Measurements from ENCODE around the gene CAVIN1.
A peak's percentile ranks its signal among the peaks of the same experiment; 100 is the strongest.
"Not testable (repeated sequence)": the region's sequence is repeated elsewhere in the genome, so short reads cannot be mapped to it uniquely, and the experiment has no call there.

The CAVIN1 gene

GRCh38 chr17:42405076-42405475, 18.0 kb downstream of the CAVIN1 start:
- DNase-seq (ENCODE audit: low read depth): no peak

GRCh38 chr17:42404326-42405055, 18.6 kb downstream of the CAVIN1 start:
- no peak for DNase-seq (ENCODE audit: low read depth)

GRCh38 chr17:42403150-42403549, 19.9 kb downstream of the CAVIN1 start:
- peak; percentile 29 for DNase-seq (ENCODE audit: low read depth)

- no peak for DNase-seq (ENCODE audit: low read depth)
These were observed 20.9 kb downstream of the CAVIN1 start for GRCh38 chr17:42402117-42402516.

GRCh38 chr17:42400844-42401375, 22.1 kb downstream of the CAVIN1 start:
- not testable (repeated sequence) for DNase-seq (ENCODE audit: low read depth)

GRCh38 chr17:42399948-42400843, 22.9 kb downstream of the CAVIN1 start:
- no peak for DNase-seq (ENCODE audit: low read depth)

DNA sequence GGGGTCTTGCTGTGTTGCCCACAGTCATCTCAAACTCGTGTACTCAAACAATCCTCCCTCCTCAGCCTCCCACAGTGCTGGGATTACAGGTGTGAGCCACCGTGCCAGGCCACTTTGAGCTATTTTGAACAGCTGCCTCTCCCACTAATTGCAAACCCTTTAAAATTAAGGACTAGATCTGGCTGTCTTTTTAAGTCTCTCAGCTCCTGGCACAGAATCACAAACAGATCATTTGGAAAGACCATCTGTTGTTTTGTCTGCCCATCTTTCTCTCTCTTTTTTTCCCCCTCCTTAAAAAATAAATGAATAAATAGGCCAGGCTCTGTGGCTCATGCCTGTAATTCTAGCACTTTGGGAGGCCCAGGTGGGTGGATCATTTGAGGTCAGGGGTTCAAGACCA, 23.9 kb downstream of the CAVIN1 start:
- DNase-seq (ENCODE audit: low read depth): no peak

- DNase-seq (ENCODE audit: low read depth): not testable (repeated sequence)
These were observed 27.5 kb downstream of the CAVIN1 start for GRCh38 chr17:42395601-42396000.

GRCh38 chr17:42394838-42395237, 28.2 kb downstream of the CAVIN1 start:
- DNase-seq (ENCODE audit: low read depth): no peak

DNA sequence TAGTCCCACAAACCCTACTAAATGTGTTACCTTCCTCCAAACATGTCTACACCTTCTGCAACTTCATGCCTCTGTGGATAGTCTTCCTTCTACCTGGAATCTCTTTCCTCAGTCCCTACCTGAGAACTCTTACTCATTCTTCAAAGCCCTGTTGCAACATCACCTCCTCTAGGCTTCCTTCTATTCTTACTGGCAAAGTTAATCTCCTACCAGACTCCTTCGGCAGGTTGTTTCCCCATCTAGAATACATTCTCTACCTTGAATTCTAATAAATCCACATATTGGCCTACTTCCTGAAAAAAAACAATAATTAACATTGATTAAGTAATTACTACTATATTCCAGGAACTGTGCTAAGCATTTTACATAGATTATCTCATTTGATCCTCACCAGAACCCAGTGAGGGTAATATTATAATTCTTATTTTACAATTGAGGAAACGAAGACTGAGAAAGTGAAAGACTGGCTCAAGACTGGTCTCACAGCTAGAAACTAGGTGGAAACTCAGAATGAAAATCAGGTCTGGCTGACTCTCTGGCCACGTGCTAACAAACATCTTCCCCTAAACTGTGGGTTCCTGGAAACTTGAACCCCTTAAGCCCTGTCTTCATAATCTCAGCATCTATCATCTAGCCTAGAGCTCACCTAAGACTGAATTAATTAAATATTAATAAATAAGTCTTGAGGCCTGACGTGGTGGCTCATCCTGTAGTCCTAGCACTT, 30.2 kb downstream of the CAVIN1 start:
- DNase-seq (ENCODE audit: low read depth): no peak

- DNase-seq (ENCODE audit: low read depth): not testable (repeated sequence)
These were observed 31.6 kb downstream of the CAVIN1 start for GRCh38 chr17:42391439-42391838.

DNA sequence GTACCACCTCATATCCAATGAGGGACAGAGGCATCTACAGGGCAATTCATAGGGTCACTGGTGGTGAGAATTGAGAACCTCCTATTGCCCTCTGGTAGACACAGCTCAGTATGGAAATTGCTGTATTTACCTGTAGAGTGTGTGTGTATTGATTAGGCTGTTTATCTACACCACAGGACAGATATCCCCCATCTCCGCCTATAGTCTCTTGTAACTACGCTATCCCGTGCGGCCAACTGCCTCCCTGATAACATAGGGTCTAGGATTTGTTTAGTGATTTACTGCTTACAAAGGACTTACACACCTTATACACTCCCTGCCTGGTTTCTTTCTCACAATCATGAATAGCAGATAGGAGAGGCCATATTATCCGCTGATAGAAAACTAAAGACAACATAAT, 33.2 kb downstream of the CAVIN1 start:
- DNase-seq (ENCODE audit: low read depth): no peak

GRCh38 chr17:42389135-42389417, 34.0 kb downstream of the CAVIN1 start:
- no peak for DNase-seq (ENCODE audit: low read depth)

- peak; percentile 100 for DNase-seq (ENCODE audit: low read depth)
These were observed 34.5 kb downstream of the CAVIN1 start, which contains the start of gene STAT3 for GRCh38 chr17:42388381-42389134. TSS of gene STAT3 (minus strand) at chr17:42388442. CDS start at chr17:42348516, 39,926 bp downstream.

GRCh38 chr17:42387661-42388380, 35.2 kb downstream of the CAVIN1 start:
- DNase-seq (ENCODE audit: low read depth): peak; percentile 17

- no peak for DNase-seq (ENCODE audit: low read depth)
These were observed 36.0 kb downstream of the CAVIN1 start for GRCh38 chr17:42386777-42387657.

DNA sequence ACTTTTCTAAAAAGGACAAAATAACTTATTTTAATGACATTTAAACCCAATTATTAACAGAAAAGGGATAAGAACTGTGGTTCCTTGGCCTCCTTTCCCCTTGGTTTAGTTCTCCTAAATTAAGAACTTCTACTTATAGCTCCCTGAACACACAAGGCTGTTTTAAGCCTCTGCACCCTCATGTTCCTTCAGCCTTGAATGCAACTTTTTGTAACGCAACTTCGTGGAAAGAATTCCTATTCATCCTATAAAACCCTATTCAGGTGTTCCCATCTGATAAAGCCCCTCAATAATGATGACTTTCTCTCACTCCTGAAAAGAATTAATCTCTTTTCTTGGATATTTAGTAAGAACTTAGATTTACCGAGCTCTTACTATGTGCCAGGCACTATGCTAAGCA, 41.2 kb downstream of the CAVIN1 start:
- DNase-seq (ENCODE audit: low read depth): no peak

- DNase-seq (ENCODE audit: low read depth): no peak
These were observed 42.1 kb downstream of the CAVIN1 start for GRCh38 chr17:42380935-42381334.

DNA sequence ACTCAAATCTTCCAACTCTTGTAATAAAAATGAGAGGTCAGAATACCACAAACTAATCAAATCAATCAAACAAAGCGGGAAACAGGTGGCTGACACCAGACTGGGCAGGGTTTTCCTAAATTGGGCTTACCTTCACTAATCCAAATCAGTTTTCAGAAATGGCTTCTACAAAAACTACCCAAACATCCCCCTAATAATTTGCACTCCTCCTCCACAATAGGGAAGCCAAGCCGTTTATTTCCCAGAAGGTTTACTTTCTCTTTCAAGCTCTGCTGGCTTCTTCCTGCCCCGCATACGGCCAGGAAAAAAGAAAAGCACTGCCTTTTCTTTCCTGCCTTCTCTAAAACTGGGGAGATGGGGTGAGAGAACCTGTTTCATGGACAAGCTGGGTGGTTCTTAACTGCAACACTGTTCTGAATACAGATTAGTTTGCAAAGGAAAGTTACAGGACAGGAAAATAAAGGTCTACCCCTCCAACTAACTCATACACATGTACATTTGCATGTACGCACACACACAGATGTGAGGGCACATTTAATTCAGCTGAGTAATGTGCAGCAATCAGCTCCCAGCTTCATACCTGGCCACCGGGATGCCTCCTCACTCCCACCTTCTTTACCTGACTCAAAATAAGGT, 44.0 kb downstream of the CAVIN1 start:
- DNase-seq (ENCODE audit: low read depth): no peak

Measured in stimulated activated CD8-positive, alpha-beta memory T cell treated with anti-CD3 and anti-CD28 coated beads, Interleukin-12 subunit alpha, Interleukin-12 subunit beta, amount 100 ng/mL, for 4 hours (primary cell).